ENCODE data around the gene TBC1D2B. TPM values are rescaled to one million over a fixed set of nuclear protein-coding genes. Genes with fewer than 3 reads are reported as not detected.

The TBC1D2B gene
- total RNA-seq, 1 donor from 2014 or later: 75.5 TPM

DNA sequence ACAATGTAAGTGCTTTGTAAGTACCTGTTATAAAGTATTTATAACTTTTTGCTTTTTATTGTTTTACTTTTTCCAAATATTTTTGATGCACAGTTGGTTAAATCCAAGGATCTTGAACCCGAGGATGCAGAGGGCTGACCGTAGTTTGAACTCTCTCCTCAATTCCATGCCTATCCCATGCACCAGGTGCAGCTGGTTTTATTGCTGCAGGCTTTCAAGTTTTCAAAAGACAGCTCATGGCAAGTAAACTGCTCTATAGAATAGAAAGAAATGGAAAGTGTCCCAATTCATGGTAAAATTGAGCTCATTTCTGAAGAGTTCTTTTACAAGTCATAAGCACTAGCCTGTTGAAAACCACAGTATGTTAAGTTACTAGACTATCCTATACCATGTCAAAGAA is 131.9 kb downstream of the TBC1D2B start:
- no peak for DNase-seq (ENCODE audit: low spot score)

Other genes starting within 250 kb of the TBC1D2B start
- 2.3 TPM for gene SH2D7, start 14.8 kb upstream of the TBC1D2B start, total RNA-seq
- 4.0 TPM for gene CIB2, start 53.7 kb upstream of the TBC1D2B start, total RNA-seq
- 52.3 TPM for gene IDH3A, start 71.7 kb upstream of the TBC1D2B start, total RNA-seq
- 0.83 TPM for gene ACSBG1, start 156.9 kb upstream of the TBC1D2B start, total RNA-seq
- 36.9 TPM for gene DNAJA4, start 186.9 kb upstream of the TBC1D2B start, total RNA-seq
- 38.8 TPM for gene SKIC8, start 221.9 kb upstream of the TBC1D2B start, total RNA-seq